Mesenchymal stem cell (in vitro differentiated cells and primary cell): ENCODE results near the gene RAPGEF4.

ENCODE experiments used
- DNase-seq: peaks from one replicate; pipeline ENCODE4 v3.0.0-alpha.2; 2013
- H2AFZ ChIP-seq: one replicate; pipeline ENCODE4 v1.6.1; 2013; ENCODE audit warnings: low read depth, mild to moderate bottlenecking, control low read depth, inconsistent platforms, low read length, moderate library complexity
- H2AK5ac ChIP-seq: 2 replicates; pipeline ENCODE4 v1.6.1; 2013; ENCODE audit warnings: low read length, moderate library complexity, mild to moderate bottlenecking, inconsistent platforms; ENCODE audit not compliant: severe bottlenecking
- H2BK120ac ChIP-seq: one replicate; pipeline ENCODE4 v1.6.1; 2013; ENCODE audit warnings: low read depth, mild to moderate bottlenecking, inconsistent platforms, low read length, moderate library complexity
- H2BK12ac ChIP-seq, 2 experiments: one replicate each; pipeline ENCODE4 v1.6.1; 2013; ENCODE audit warnings: inconsistent platforms in 2 of 2, low read length in 2 of 2, mild to moderate bottlenecking in 2 of 2, moderate library complexity in 2 of 2, control low read depth in 1 of 2
- H2BK15ac ChIP-seq: one replicate; pipeline ENCODE4 v1.6.1; 2013; ENCODE audit warnings: mild to moderate bottlenecking, low read depth, inconsistent platforms; ENCODE audit not compliant: poor library complexity, severe bottlenecking
- H2BK5ac ChIP-seq: 2 replicates; pipeline ENCODE4 v1.6.1; 2013; ENCODE audit warnings: low read depth, mild to moderate bottlenecking, low read length, control low read depth, inconsistent platforms; ENCODE audit not compliant: poor library complexity, severe bottlenecking
- H3K14ac ChIP-seq, 2 experiments: one replicate each; pipeline ENCODE4 v1.6.1; 2013; ENCODE audit warnings: inconsistent platforms in 2 of 2, low read length in 2 of 2, control low read depth in 1 of 2, mild to moderate bottlenecking in 1 of 2, moderate library complexity in 1 of 2
- H3K18ac ChIP-seq, 2 experiments: one replicate each; pipeline ENCODE4 v1.6.1; 2013; ENCODE audit warnings: inconsistent platforms in 2 of 2, low read length in 2 of 2, control low read depth in 1 of 2, low read depth in 1 of 2, mild to moderate bottlenecking in 1 of 2
- H3K23ac ChIP-seq, 2 experiments: one replicate each; pipeline ENCODE4 v1.6.1; 2013; ENCODE audit warnings: inconsistent platforms in 2 of 2, low read length in 2 of 2, mild to moderate bottlenecking in 2 of 2, moderate library complexity in 2 of 2, control low read depth in 1 of 2
- H3K27ac ChIP-seq: 2 replicates; pipeline ENCODE4 v1.5.1; 2013; ENCODE audit warnings: mild to moderate bottlenecking, moderate library complexity, low read length, control low read depth, inconsistent platforms; ENCODE audit not compliant: poor library complexity, severe bottlenecking
- H3K27me3 ChIP-seq, 2 experiments: 2 replicates each; pipeline versions ENCODE4 v1.6.1 to v1.7.0; 2013; ENCODE audit warnings: low read length in 2 of 2, mild to moderate bottlenecking in 2 of 2, moderate library complexity in 2 of 2, control low read depth in 1 of 2, inconsistent platforms in 1 of 2; ENCODE audit not compliant: control insufficient read depth in 1 of 2, insufficient read depth in 1 of 2
- H3K36me3 ChIP-seq, 2 experiments: 2 replicates each; pipeline versions ENCODE4 v1.6.1 to v1.7.0; 2013; ENCODE audit warnings: low read length in 2 of 2, control low read depth in 1 of 2, inconsistent platforms in 1 of 2, low read depth in 1 of 2, mild to moderate bottlenecking in 1 of 2; ENCODE audit not compliant: insufficient read depth in 2 of 2, control insufficient read depth in 1 of 2
- H3K4ac ChIP-seq, 2 experiments: one replicate each; pipeline ENCODE4 v1.6.1; 2013; ENCODE audit warnings: inconsistent platforms in 2 of 2, low read length in 2 of 2, mild to moderate bottlenecking in 2 of 2, moderate library complexity in 2 of 2, control low read depth in 1 of 2, low read depth in 1 of 2
- H3K4me1 ChIP-seq: 2 replicates; pipeline ENCODE4 v1.6.1; 2013; ENCODE audit warnings: low read depth, low read length, control low read depth; ENCODE audit not compliant: control insufficient read depth, insufficient read depth
- H3K4me2 ChIP-seq: 2 replicates; pipeline ENCODE4 v1.6.1; 2013; ENCODE audit warnings: low read length, mild to moderate bottlenecking, inconsistent platforms; ENCODE audit not compliant: poor library complexity, severe bottlenecking
- H3K4me3 ChIP-seq, 2 experiments: 2 replicates each; pipeline versions ENCODE4 v1.5.1 to v1.7.0; 2013; ENCODE audit warnings: low read length in 2 of 2, mild to moderate bottlenecking in 2 of 2, control low read depth in 1 of 2, low read depth in 1 of 2; ENCODE audit not compliant: insufficient read depth in 1 of 2
- H3K79me1 ChIP-seq: replicated peaks from 2 replicates; pipeline ENCODE4 v1.6.1; 2013; ENCODE audit warnings: mild to moderate bottlenecking, control low read depth, low read length, inconsistent platforms; ENCODE audit not compliant: poor library complexity, severe bottlenecking
- H3K9ac ChIP-seq: 2 replicates; pipeline ENCODE4 v1.7.0; 2013; ENCODE audit warnings: mild to moderate bottlenecking, low read length, moderate library complexity
- H3K9me3 ChIP-seq: 2 replicates; pipeline ENCODE4 v1.7.0; 2013; ENCODE audit warnings: mild to moderate bottlenecking, low read length; ENCODE audit not compliant: control insufficient read depth
- H4K8ac ChIP-seq: one replicate; pipeline ENCODE4 v1.6.1; 2013; ENCODE audit warnings: inconsistent platforms, mild to moderate bottlenecking, low read length, moderate library complexity
- H4K91ac ChIP-seq: one replicate; pipeline ENCODE4 v1.6.1; 2013; ENCODE audit warnings: mild to moderate bottlenecking, low read length, inconsistent platforms
- WGBS: methylation state at CpG from one replicate; pipeline ENCODE4 v1.1.7; 2013; ENCODE audit warnings: mixed read lengths; 5-methylcytosine and 5-hydroxymethylcytosine counted together

RAPGEF4 gene

DNA sequence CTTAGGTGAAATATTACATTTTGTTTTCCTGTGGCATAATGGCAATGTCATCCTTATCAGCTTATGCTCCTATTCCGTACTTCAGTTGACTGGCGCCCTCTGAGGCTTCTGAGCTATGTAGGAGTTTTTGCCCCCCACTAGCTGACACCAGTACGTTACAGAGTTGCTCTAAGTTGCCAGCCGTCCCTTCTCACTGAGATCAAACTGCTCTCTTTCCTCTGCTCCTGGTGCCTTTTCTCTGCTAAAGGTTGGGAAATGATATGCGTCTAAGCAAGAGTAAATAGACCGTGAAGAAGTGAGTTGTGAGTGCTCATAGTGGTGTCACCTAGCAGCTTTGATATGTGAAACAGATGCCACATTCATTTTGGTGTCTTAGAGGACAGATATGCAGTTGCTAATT lies 99.2 kb downstream of the RAPGEF4 start:
- H4K8ac ChIP-seq: no peak overlapping the region

DNA sequence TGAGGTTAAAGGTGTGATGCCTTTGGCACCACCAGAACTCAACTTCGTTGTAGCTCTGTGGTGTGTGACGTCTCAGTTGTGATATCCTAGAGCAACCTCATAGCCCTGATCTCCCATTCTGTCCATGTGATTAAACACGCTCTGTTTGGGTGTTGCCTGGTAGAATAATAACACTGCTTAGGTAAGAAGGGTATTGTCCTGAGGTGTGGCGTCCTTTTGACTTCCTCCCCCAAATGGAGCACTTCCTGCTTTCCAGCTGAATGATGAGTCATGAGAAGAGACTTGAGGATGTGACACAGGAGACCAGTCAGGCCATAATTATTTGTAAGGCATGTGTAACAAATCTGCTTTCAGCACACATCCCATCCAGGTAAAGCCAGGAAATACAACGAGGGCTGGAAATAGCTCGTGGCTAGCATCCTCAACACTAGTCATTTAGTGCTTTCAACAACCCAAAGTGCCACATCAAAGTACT lies 100.7 kb downstream of the RAPGEF4 start:
- H3K4ac ChIP-seq: no peak overlapping the region
- no peak overlapping the region for H3K4me3 ChIP-seq
- H3K23ac ChIP-seq: no peak overlapping the region
- no peaks in the 10 kb centered on the region for H3K79me1 ChIP-seq
- no peaks in the 10 kb centered on the region for H3K36me3 ChIP-seq
- H3K14ac ChIP-seq: no peak overlapping the region
- WGBS: 38% methylated on average over 5 of the region's 6 CpGs
- H2AK5ac ChIP-seq: no peak overlapping the region
- H3K4me2 ChIP-seq: no peak overlapping the region
- H3K4me1 ChIP-seq: no peaks in the 10 kb centered on the region
- H2BK15ac ChIP-seq: no peak overlapping the region
- DNase-seq: peak; percentile 47
- no peak overlapping the region for H3K18ac ChIP-seq
- H2BK12ac ChIP-seq: no peak overlapping the region
- no peaks in the 10 kb centered on the region for H3K27me3 ChIP-seq
- no peak overlapping the region for H4K91ac ChIP-seq
- no peak overlapping the region for H2BK120ac ChIP-seq
- no peak overlapping the region for H4K8ac ChIP-seq
- no peak overlapping the region for H3K27ac ChIP-seq
- H2AFZ ChIP-seq: no peak overlapping the region
- H2BK5ac ChIP-seq: no peak overlapping the region
- no peak overlapping the region for H3K9ac ChIP-seq
- no peaks in the 10 kb centered on the region for H3K9me3 ChIP-seq

More for the DNA sequence above, 99.2 kb downstream of the RAPGEF4 start:
- Histone ChIP-seq H3K18ac (peak overlapping the region in 1 of 2 experiments; percentile 24), H3K9me3 (no peaks in the 10 kb centered on the region), H3K14ac (no peak overlapping the region), H3K4me2 (no peak overlapping the region), H2BK5ac (no peak overlapping the region), H2BK120ac (no peak overlapping the region), H3K4ac (no peak overlapping the region), H3K27ac (no peak overlapping the region), H2BK12ac (no peak overlapping the region), H3K23ac (no peak overlapping the region), H2AK5ac (no peak overlapping the region), H3K27me3 (no peaks in the 10 kb centered on the region), H2BK15ac (no peak overlapping the region), H3K36me3 (no peaks in the 10 kb centered on the region), H3K4me3 (no peak overlapping the region), H3K4me1 (no peaks in the 10 kb centered on the region), H4K91ac (no peak overlapping the region), H3K79me1 (no peaks in the 10 kb centered on the region), H3K9ac (no peak overlapping the region), H2AFZ (peak overlapping the region; percentile 81)
- no peak for DNase-seq
- 35% methylated on average over 5 of the region's 6 CpGs for WGBS

DNA sequence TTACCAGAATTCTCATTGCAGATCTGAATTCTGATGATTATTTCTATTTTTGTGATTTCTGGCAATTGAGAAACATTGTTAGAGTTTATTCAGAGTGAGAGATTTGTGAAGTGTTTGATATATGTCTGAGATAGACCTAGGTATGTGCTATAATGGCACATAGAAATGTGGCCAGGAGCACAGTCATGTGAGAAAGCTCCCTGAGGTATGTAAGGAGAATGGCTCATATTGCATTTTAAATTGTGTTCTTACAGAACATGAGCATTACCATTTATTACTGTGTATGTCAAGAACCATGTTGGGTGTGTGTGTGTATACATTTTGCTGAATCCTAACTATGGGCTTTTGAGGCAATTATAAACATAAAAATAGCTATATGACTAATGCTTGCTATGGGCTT lies 101.2 kb downstream of the RAPGEF4 start:
- Histone ChIP-seq H3K9ac (no peak overlapping the region), H3K9me3 (no peaks in the 10 kb centered on the region), H2BK12ac (no peak overlapping the region), H3K36me3 (no peaks in the 10 kb centered on the region), H4K91ac (no peak overlapping the region), H3K4me1 (no peaks in the 10 kb centered on the region), H3K23ac (no peak overlapping the region), H3K27ac (no peak overlapping the region), H2AFZ (no peak overlapping the region), H3K79me1 (no peaks in the 10 kb centered on the region), H2AK5ac (no peak overlapping the region), H3K18ac (no peak overlapping the region), H3K27me3 (no peaks in the 10 kb centered on the region), H3K4me2 (no peak overlapping the region), H2BK15ac (no peak overlapping the region), H2BK120ac (no peak overlapping the region), H2BK5ac (no peak overlapping the region), H4K8ac (no peak overlapping the region), H3K4ac (no peak overlapping the region), H3K4me3 (no peak overlapping the region), H3K14ac (no peak overlapping the region)
- no peak for DNase-seq

DNA sequence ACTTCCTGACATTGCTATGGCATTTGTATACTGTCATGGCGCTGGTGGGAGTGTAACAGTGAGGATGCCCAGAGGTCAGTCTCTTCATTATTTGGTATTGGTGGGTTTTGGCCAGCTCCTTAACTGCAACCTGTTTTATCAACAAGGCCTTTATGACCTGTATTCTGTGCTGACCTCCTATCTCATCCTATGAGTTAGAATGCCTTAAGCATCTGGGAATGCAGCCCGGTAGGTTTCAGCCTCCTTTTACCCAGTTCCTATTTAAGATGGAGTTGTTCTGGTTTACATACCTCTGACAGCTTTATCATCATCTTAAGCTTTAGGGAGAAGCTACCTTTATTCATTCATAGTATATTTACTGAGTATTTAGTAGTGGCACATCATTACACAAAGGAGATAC lies 103.8 kb downstream of the RAPGEF4 start:
- no peak for DNase-seq
- Histone ChIP-seq H3K36me3 (no peaks in the 10 kb centered on the region), H2BK120ac (no peak overlapping the region), H3K23ac (no peak overlapping the region), H2BK12ac (no peak overlapping the region), H3K18ac (no peak overlapping the region), H3K14ac (no peak overlapping the region), H2BK5ac (no peak overlapping the region), H3K9me3 (no peaks in the 10 kb centered on the region), H4K8ac (no peak overlapping the region), H2AK5ac (no peak overlapping the region), H3K4me1 (no peaks in the 10 kb centered on the region), H4K91ac (no peak overlapping the region), H3K27me3 (no peaks in the 10 kb centered on the region), H2AFZ (no peak overlapping the region), H3K4me2 (no peak overlapping the region), H3K27ac (no peak overlapping the region), H2BK15ac (no peak overlapping the region), H3K9ac (no peak overlapping the region), H3K4ac (no peak overlapping the region), H3K79me1 (no peaks in the 10 kb centered on the region), H3K4me3 (no peak overlapping the region)
- WGBS: 100% methylated on average over 1 of the region's 2 CpGs
